MG63 (cell line): Measurements from ENCODE around the gene SMKR1. TPM values are rescaled to one million over a fixed set of nuclear protein-coding genes. Genes with fewer than 3 reads are reported as not detected.
"Not testable (repeated sequence)": the region's sequence is repeated elsewhere in the genome, so short reads cannot be mapped to it uniquely, and the experiment has no call there.

Source experiments
- DNase-seq: peaks from one replicate; pipeline ENCODE4 v3.0.0-alpha.2; 2020
- H3K27me3 ChIP-seq: fragments of 250-450 bp; sonication (Bioruptor Pico); 2 replicates; pipeline ENCODE4 v1.5.1; 2020; ENCODE audit warnings: mild to moderate bottlenecking, moderate library complexity
- H3K36me3 ChIP-seq: fragments of 250-450 bp; sonication (Bioruptor Pico); 2 replicates; pipeline ENCODE4 v1.5.1; 2020; ENCODE audit warnings: mild to moderate bottlenecking, moderate library complexity
- H3K4me3 ChIP-seq: fragments of 250-450 bp; sonication (Bioruptor Pico); 2 replicates; pipeline ENCODE4 v1.5.1; 2020; ENCODE audit warnings: mild to moderate bottlenecking, moderate library complexity
- H3K9me3 ChIP-seq: fragments of 250-450 bp; sonication (Bioruptor Pico); 2 replicates; pipeline ENCODE4 v1.5.1; 2020; ENCODE audit warnings: mild to moderate bottlenecking, moderate library complexity
- total RNA-seq: library from RNA; depleted of rRNA; stranded (reverse); fragments of >200 nt; shearing (Covaris generic); gene quantifications from 2 replicates; pipeline ENCODE4 v1.2.3, GENCODE V29; 2014; ENCODE audit warnings: low replicate concordance

SMKR1 gene
- total RNA-seq, 1 experiment from 2014 or later: 0.56 TPM

- not testable (repeated sequence) for H3K27me3 ChIP-seq, DNase-seq, H3K36me3 ChIP-seq, H3K4me3 ChIP-seq, H3K9me3 ChIP-seq
These were observed 26.4 kb upstream of the SMKR1 start for GRCh38 chr7:129475931-129476330.

GRCh38 chr7:129476398-129476797, 25.9 kb upstream of the SMKR1 start:
- H3K27me3 ChIP-seq, H3K36me3 ChIP-seq, H3K9me3 ChIP-seq, H3K4me3 ChIP-seq, DNase-seq: not testable (repeated sequence)

- no peak overlapping the region for H3K4me3 ChIP-seq
- H3K9me3 ChIP-seq: no peaks in the 10 kb centered on the region
- DNase-seq: no peak
- no peaks in the 10 kb centered on the region for H3K27me3 ChIP-seq
- no peaks in the 10 kb centered on the region for H3K36me3 ChIP-seq
These were observed 22.5 kb upstream of the SMKR1 start for GRCh38 chr7:129479831-129480230.

GRCh38 chr7:129480674-129481363, 21.5 kb upstream of the SMKR1 start:
- H3K36me3 ChIP-seq: no peaks in the 10 kb centered on the region
- no peaks in the 10 kb centered on the region for H3K27me3 ChIP-seq
- no peak overlapping the region for H3K4me3 ChIP-seq
- DNase-seq: no peak
- H3K9me3 ChIP-seq: no peaks in the 10 kb centered on the region

DNA sequence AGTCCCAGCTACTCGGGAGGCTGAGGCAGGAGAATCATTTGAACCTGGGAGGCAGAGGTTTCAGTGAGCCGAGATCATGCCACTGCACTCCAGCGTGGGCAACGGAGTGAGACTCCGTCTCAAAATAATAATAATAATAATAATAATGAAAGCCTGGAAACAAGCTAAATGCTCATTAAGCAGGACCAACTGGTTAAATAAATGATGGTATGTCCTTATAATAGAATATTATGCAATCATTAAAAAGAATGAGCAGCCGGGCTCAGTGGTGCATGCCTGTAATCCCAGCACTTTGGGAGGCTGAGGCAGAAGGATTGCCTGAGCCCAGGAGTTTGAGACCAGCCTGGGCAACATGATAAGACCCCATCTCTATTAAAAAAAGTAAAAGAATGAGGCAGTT, 21.0 kb upstream of the SMKR1 start:
- not testable (repeated sequence) for H3K27me3 ChIP-seq, H3K9me3 ChIP-seq, H3K36me3 ChIP-seq, H3K4me3 ChIP-seq, DNase-seq

- Histone ChIP-seq H3K9me3 (no peaks in the 10 kb centered on the region), H3K36me3 (no peaks in the 10 kb centered on the region), H3K4me3 (no peak overlapping the region), H3K27me3 (no peaks in the 10 kb centered on the region)
- DNase-seq: no peak
These were observed 19.6 kb upstream of the SMKR1 start for GRCh38 chr7:129482781-129483180.

DNA sequence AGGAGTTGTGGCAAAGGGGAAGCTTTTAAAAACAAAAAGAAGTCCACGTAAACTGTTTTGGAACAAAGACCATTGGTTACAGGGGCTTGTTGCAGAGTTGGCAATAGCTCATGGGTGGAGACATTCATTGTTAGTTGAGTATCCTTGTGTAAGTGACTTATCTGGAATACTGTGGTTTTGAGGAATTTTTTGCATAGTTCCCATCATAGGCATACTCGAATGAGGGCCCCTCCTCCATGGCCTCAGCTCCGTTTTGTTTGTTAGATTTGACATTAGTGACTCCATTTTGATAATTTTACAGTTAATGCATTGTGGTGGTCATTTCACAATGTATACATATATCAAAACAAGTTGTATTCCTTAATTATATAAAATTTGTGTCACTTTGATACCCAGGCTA, 12.8 kb upstream of the SMKR1 start:
- DNase-seq: no peak
- Histone ChIP-seq H3K9me3 (no peaks in the 10 kb centered on the region), H3K27me3 (no peaks in the 10 kb centered on the region), H3K4me3 (no peak overlapping the region), H3K36me3 (no peaks in the 10 kb centered on the region)

DNA sequence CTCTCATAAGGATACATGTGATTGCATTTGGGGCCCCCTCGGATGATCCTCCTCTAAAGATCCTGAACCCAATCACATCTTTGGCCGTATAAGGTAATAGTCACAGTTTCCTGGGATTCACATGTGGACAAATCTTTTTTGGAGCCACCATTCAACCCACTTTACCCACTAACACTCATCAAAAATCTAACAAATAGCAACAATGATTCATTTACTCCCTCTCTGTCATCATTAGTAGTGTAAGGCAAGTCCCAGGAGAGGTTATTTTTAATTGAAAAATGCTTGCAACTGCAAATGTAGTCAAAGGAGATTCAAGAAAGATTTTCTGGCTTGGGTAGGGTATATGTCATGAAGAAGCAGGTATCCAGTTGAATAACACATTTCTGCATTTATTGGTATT, 9.9 kb upstream of the SMKR1 start:
- no peaks in the 10 kb centered on the region for H3K27me3 ChIP-seq
- no peaks in the 10 kb centered on the region for H3K36me3 ChIP-seq
- no peaks in the 10 kb centered on the region for H3K9me3 ChIP-seq
- no peak for DNase-seq
- H3K4me3 ChIP-seq: no peak overlapping the region

DNA sequence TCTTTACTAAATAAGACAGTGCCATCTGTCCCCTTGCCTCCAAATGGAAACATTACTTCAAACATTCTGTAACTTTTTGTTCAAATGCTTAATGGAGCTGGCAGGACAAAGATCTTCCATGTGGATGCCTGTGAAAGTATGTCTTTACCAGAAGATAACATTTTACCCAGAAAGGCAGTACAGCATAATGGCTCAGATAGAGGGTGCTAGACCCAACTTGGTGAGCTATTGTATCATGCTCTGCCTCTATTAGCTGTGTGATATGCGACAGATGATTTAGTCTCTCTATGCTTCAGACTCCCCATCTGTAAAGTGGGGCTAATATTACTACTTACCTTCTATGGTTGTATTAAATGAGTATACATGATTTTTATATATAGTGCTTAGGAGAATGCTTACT, 8.8 kb upstream of the SMKR1 start:
- no peak for DNase-seq
- H3K9me3 ChIP-seq: no peaks in the 10 kb centered on the region
- H3K4me3 ChIP-seq: no peak overlapping the region
- H3K27me3 ChIP-seq: no peaks in the 10 kb centered on the region
- H3K36me3 ChIP-seq: no peaks in the 10 kb centered on the region

DNA sequence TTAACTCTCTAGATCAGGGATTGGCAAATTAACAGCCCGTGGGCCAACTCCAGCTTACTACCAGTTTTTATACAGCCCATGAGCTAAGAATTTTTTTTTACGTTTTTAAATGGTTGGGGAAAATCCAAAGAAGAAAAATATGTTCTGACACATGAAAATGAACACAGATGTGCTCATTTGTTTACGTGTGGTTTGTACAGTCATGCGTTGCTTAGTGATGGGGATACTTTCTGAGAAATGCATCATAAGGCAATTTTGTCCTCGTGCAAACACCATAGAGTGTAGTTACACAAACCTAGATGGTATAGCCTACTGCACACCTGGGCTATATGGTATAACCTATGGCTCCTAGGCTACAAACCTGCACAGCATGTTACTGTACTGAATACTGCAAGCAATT, 8.3 kb upstream of the SMKR1 start:
- H3K27me3 ChIP-seq: no peaks in the 10 kb centered on the region
- peak; percentile 22 for DNase-seq
- no peaks in the 10 kb centered on the region for H3K36me3 ChIP-seq
- no peak overlapping the region for H3K4me3 ChIP-seq
- no peaks in the 10 kb centered on the region for H3K9me3 ChIP-seq

DNA sequence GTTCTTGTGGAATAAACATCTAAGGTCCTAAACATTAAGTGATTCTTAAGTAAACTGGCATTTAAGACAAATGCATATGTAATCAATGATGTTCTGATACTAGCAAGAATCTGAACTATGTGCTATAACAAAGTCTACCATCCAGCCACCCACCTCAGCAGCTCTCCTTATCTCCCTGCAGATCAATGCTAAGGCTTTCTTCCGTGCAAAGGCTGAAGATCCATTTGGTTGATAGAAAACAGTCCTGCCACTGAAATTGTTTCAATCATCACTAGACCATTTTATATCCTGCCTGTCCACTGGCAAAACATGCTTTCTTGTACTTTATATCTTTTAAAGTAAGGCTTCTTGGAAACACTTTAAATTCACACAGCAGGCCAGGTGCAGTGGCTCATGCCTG, 6.3 kb upstream of the SMKR1 start:
- no peak for DNase-seq
- no peak overlapping the region for H3K4me3 ChIP-seq
- no peaks in the 10 kb centered on the region for H3K27me3 ChIP-seq
- no peaks in the 10 kb centered on the region for H3K9me3 ChIP-seq
- no peaks in the 10 kb centered on the region for H3K36me3 ChIP-seq

GRCh38 chr7:129496653-129497052, 5.7 kb upstream of the SMKR1 start:
- DNase-seq: no peak
- Histone ChIP-seq H3K27me3 (no peaks in the 10 kb centered on the region), H3K9me3 (no peaks in the 10 kb centered on the region), H3K36me3 (no peaks in the 10 kb centered on the region), H3K4me3 (no peak overlapping the region)

GRCh38 chr7:129497156-129497555, 5.2 kb upstream of the SMKR1 start:
- Histone ChIP-seq H3K4me3 (no peak overlapping the region), H3K36me3 (no peaks in the 10 kb centered on the region), H3K9me3 (no peaks in the 10 kb centered on the region), H3K27me3 (no peaks in the 10 kb centered on the region)
- DNase-seq: no peak

GRCh38 chr7:129498021-129498420, 4.3 kb upstream of the SMKR1 start:
- no peaks in the 10 kb centered on the region for H3K27me3 ChIP-seq
- no peak for DNase-seq
- no peaks in the 10 kb centered on the region for H3K36me3 ChIP-seq
- H3K4me3 ChIP-seq: no peak overlapping the region
- no peaks in the 10 kb centered on the region for H3K9me3 ChIP-seq

- Histone ChIP-seq H3K4me3 (no peak overlapping the region), H3K9me3 (no peaks in the 10 kb centered on the region), H3K27me3 (no peaks in the 10 kb centered on the region), H3K36me3 (no peaks in the 10 kb centered on the region)
- DNase-seq: no peak
These were observed 2.3 kb upstream of the SMKR1 start for GRCh38 chr7:129499999-129500398.

- peak overlapping the region; percentile 42 for H3K4me3 ChIP-seq
- H3K27me3 ChIP-seq: no peaks in the 10 kb centered on the region
- no peaks in the 10 kb centered on the region for H3K9me3 ChIP-seq
- DNase-seq: no peak
- H3K36me3 ChIP-seq: no peaks in the 10 kb centered on the region
These were observed 666 bp downstream of the SMKR1 start for GRCh38 chr7:129502708-129503685.

- Histone ChIP-seq H3K4me3 (no peak overlapping the region), H3K9me3 (no peaks in the 10 kb centered on the region), H3K27me3 (no peaks in the 10 kb centered on the region), H3K36me3 (no peaks in the 10 kb centered on the region)
- DNase-seq: no peak
These were observed 1.4 kb downstream of the SMKR1 start for GRCh38 chr7:129503725-129504124.

- H3K4me3 ChIP-seq: no peak overlapping the region
- DNase-seq: no peak
- no peaks in the 10 kb centered on the region for H3K27me3 ChIP-seq
- H3K36me3 ChIP-seq: no peaks in the 10 kb centered on the region
- H3K9me3 ChIP-seq: no peaks in the 10 kb centered on the region
These were observed 9.9 kb downstream of the SMKR1 start for GRCh38 chr7:129512192-129512591.
